ENCODE results near the gene ZNF91. TPM values are rescaled to one million over a fixed set of nuclear protein-coding genes. Genes with fewer than 3 reads are reported as not detected.
"Not testable (repeated sequence)": the region's sequence is repeated elsewhere in the genome, so short reads cannot be mapped to it uniquely, and the experiment has no call there.

ZNF91 gene
- total and polyA plus RNA-seq, 8 donors, result 8.5 to 38.7 (median 28.1) TPM

- intact Hi-C loops (cut with DNase I), result no loop called here
- DNase-seq, result no peak
- peaks cover 0 to 11% (median 0%) of the 10 kb centered on the region in 3 donors for H3K36me3 ChIP-seq
- WGBS, 2 donors, result 95 to 97% methylated on average over 5 of the region's 5 CpGs
- FAIRE-seq, result no peak
- peaks cover 0 to 9% (median 3%) of the 10 kb centered on the region in 4 donors for H3K9me3 ChIP-seq
- H3K27ac ChIP-seq, result no peak overlapping the region
- no peaks in the 10 kb centered on the region for H3K4me1 ChIP-seq
- H3K27me3 ChIP-seq, result no peaks in the 10 kb centered on the region
- ATAC-seq, result no peak
- H3K4me3 ChIP-seq, result no peak overlapping the region
- no peak for TF ChIP-seq CTCF (IDR thresholded peaks at IDR 0.05)
Measured at GRCh38 chr19:23343434-23344010, 51.7 kb downstream of the ZNF91 start.

- Histone ChIP-seq H3K36me3 (peaks cover 0 to 3% (median 0%) of the 10 kb centered on the region in 3 donors), H3K4me3 (no peak overlapping the region), H3K4me1 (no peaks in the 10 kb centered on the region), H3K27me3 (no peaks in the 10 kb centered on the region), H3K9me3 (peaks cover 0 to 5% (median 0%) of the 10 kb centered on the region in 4 donors), H3K27ac (no peak overlapping the region)
- FAIRE-seq (no peak), DNase-seq (no peak), ATAC-seq (no peak)
- no peak for TF ChIP-seq CTCF (IDR thresholded peaks at IDR 0.05)
- intact Hi-C loops (cut with DNase I), result no loop called here
Measured at GRCh38 chr19:23328211-23328610, 67.1 kb downstream of the ZNF91 start.

- H3K4me1 ChIP-seq, result no peaks in the 10 kb centered on the region
- H3K27ac ChIP-seq, result no peak overlapping the region
- intact Hi-C loops (cut with DNase I), result loop anchor here (2.0 to 5.0 kb wide), 2 partner anchors 145 to 147 kb away; no protein-coding TSS in a partner anchor
- no peak overlapping the region for H3K4me3 ChIP-seq
- no peak for ATAC-seq
- no peaks in the 10 kb centered on the region for H3K27me3 ChIP-seq
- H3K9me3 ChIP-seq, result no peaks in the 10 kb centered on the region
- FAIRE-seq, result no peak
- 81% methylated on average over 4 of the region's 4 CpGs for WGBS, 2 donors
- no peak for TF ChIP-seq CTCF (IDR thresholded peaks at IDR 0.05)
- no peaks in the 10 kb centered on the region for H3K36me3 ChIP-seq
- DNase-seq, result no peak
Measured at GRCh38 chr19:23321953-23322549, 73.2 kb downstream of the ZNF91 start.

- not testable (repeated sequence) for H3K36me3 ChIP-seq, ATAC-seq, DNase-seq, H3K27me3 ChIP-seq, H3K4me1 ChIP-seq, FAIRE-seq, H3K4me3 ChIP-seq, H3K27ac ChIP-seq, H3K9me3 ChIP-seq
- intact Hi-C loops (cut with DNase I), result loop anchor here in 2 of 3 donors (5.0 kb wide), 1 partner anchor 146 kb away; no protein-coding TSS in a partner anchor
Measured at GRCh38 chr19:23321403-23321802, 73.9 kb downstream of the ZNF91 start.

- H3K27me3 ChIP-seq; H3K9me3 ChIP-seq; ATAC-seq; FAIRE-seq; H3K27ac ChIP-seq; H3K4me1 ChIP-seq; H3K36me3 ChIP-seq; DNase-seq; H3K4me3 ChIP-seq; intact Hi-C loops (cut with DNase I): not testable (repeated sequence)
- whole genome bisulfite sequencing, 2 donors, result 90 to 91% methylated on average over 3 of the region's 3 CpGs
Measured at GRCh38 chr19:23319571-23319970, 75.7 kb downstream of the ZNF91 start.

- H3K9me3 ChIP-seq; H3K4me1 ChIP-seq; FAIRE-seq; DNase-seq; H3K27me3 ChIP-seq; H3K36me3 ChIP-seq; H3K27ac ChIP-seq; H3K4me3 ChIP-seq; intact Hi-C loops (cut with DNase I); ATAC-seq: not testable (repeated sequence)
- WGBS, 2 donors, result 95 to 96% methylated on average over 2 of the region's 2 CpGs
Measured at GRCh38 chr19:23318941-23319340, 76.3 kb downstream of the ZNF91 start.

Measured in pancreas (tissue), 10 donors.